Measurements from ENCODE around the gene SDHAF1. TPM values are rescaled to one million over a fixed set of nuclear protein-coding genes. Genes with fewer than 3 reads are reported as not detected.
"Not testable (repeated sequence)": the region's sequence is repeated elsewhere in the genome, so short reads cannot be mapped to it uniquely, and the experiment has no call there.

Gene SDHAF1
- total RNA-seq (2014; rRNA removed; shearing (Covaris generic)): 13.3 and 14.1 TPM in 2 replicates
- 30.5 and 39.4 TPM in 2 replicates for polyA plus RNA-seq (2015; cell fraction: cytosol; rRNA removed)
- polyA plus RNA-seq (2015; cell fraction: nucleus; rRNA removed): 14.8 and 20.7 TPM in 2 replicates

GRCh38 chr19:35995048-35995993 lies at the start of gene SDHAF1:
SDHAF1 (plus strand) TSS chr19:35995188; CDS start chr19:35995275, 87 bp downstream.
- in situ Hi-C loops (cut with HindIII; ENCODE audit: low pct_unique_long_range_greater_than_20kb, low sequenced_read_pairs): no loop called here
- peak; percentile 93 for DNase-seq (ENCODE audit: low read depth, low spot score)

GRCh38 chr19:35946203-35946602 lies 48.8 kb upstream of the SDHAF1 start:
- in situ Hi-C loops (cut with HindIII; ENCODE audit: low pct_unique_long_range_greater_than_20kb, low sequenced_read_pairs): no loop called here
- no peak for DNase-seq (ENCODE audit: low read depth, low spot score)

GRCh38 chr19:35949131-35949530 lies 45.9 kb upstream of the SDHAF1 start:
- in situ Hi-C loops (cut with HindIII; ENCODE audit: low pct_unique_long_range_greater_than_20kb, low sequenced_read_pairs): no loop called here
- no peak for DNase-seq (ENCODE audit: low read depth, low spot score)

GRCh38 chr19:35955881-35956634 lies 38.9 kb upstream of the SDHAF1 start:
- in situ Hi-C loops (cut with HindIII; ENCODE audit: low pct_unique_long_range_greater_than_20kb, low sequenced_read_pairs): no loop called here
- DNase-seq (ENCODE audit: low read depth, low spot score): no peak

- in situ Hi-C loops (cut with HindIII; ENCODE audit: low pct_unique_long_range_greater_than_20kb, low sequenced_read_pairs); DNase-seq (ENCODE audit: low read depth, low spot score): not testable (repeated sequence)
Observed at GRCh38 chr19:35957411-35957810, 37.6 kb upstream of the SDHAF1 start.

GRCh38 chr19:35958660-35959039 lies 36.3 kb upstream of the SDHAF1 start:
- DNase-seq (ENCODE audit: low read depth, low spot score): no peak
- in situ Hi-C loops (cut with HindIII; ENCODE audit: low pct_unique_long_range_greater_than_20kb, low sequenced_read_pairs): no loop called here

- in situ Hi-C loops (cut with HindIII; ENCODE audit: low pct_unique_long_range_greater_than_20kb, low sequenced_read_pairs): no loop called here
- DNase-seq (ENCODE audit: low read depth, low spot score): no peak
Observed at GRCh38 chr19:35959040-35959967, 35.7 kb upstream of the SDHAF1 start.

GRCh38 chr19:35959968-35960320 lies 35.0 kb upstream of the SDHAF1 start:
- no peak for DNase-seq (ENCODE audit: low read depth, low spot score)
- in situ Hi-C loops (cut with HindIII; ENCODE audit: low pct_unique_long_range_greater_than_20kb, low sequenced_read_pairs): no loop called here

- in situ Hi-C loops (cut with HindIII; ENCODE audit: low pct_unique_long_range_greater_than_20kb, low sequenced_read_pairs): no loop called here
- DNase-seq (ENCODE audit: low read depth, low spot score): no peak
Observed at GRCh38 chr19:35960432-35960972, 34.5 kb upstream of the SDHAF1 start.

GRCh38 chr19:35963514-35963913 lies 31.5 kb upstream of the SDHAF1 start:
- in situ Hi-C loops (cut with HindIII; ENCODE audit: low pct_unique_long_range_greater_than_20kb, low sequenced_read_pairs): no loop called here
- DNase-seq (ENCODE audit: low read depth, low spot score): peak; percentile 52

GRCh38 chr19:35966771-35967170 lies 28.2 kb upstream of the SDHAF1 start:
- in situ Hi-C loops (cut with HindIII; ENCODE audit: low pct_unique_long_range_greater_than_20kb, low sequenced_read_pairs): no loop called here
- DNase-seq (ENCODE audit: low read depth, low spot score): no peak

- DNase-seq (ENCODE audit: low read depth, low spot score): peak; percentile 25
- in situ Hi-C loops (cut with HindIII; ENCODE audit: low pct_unique_long_range_greater_than_20kb, low sequenced_read_pairs): no loop called here
Observed at GRCh38 chr19:35973487-35973886, 21.5 kb upstream of the SDHAF1 start.

- no peak for DNase-seq (ENCODE audit: low read depth, low spot score)
- in situ Hi-C loops (cut with HindIII; ENCODE audit: low pct_unique_long_range_greater_than_20kb, low sequenced_read_pairs): no loop called here
Observed at GRCh38 chr19:35975608-35976214, 19.3 kb upstream of the SDHAF1 start.

- DNase-seq (ENCODE audit: low read depth, low spot score): peak; percentile 34
- in situ Hi-C loops (cut with HindIII; ENCODE audit: low pct_unique_long_range_greater_than_20kb, low sequenced_read_pairs): no loop called here
Observed at GRCh38 chr19:35977446-35978222, 17.4 kb upstream of the SDHAF1 start.

GRCh38 chr19:35978271-35978670 lies 16.7 kb upstream of the SDHAF1 start:
- no peak for DNase-seq (ENCODE audit: low read depth, low spot score)
- in situ Hi-C loops (cut with HindIII; ENCODE audit: low pct_unique_long_range_greater_than_20kb, low sequenced_read_pairs): no loop called here

- DNase-seq (ENCODE audit: low read depth, low spot score): no peak
- in situ Hi-C loops (cut with HindIII; ENCODE audit: low pct_unique_long_range_greater_than_20kb, low sequenced_read_pairs): no loop called here
Observed at GRCh38 chr19:35978832-35979365, 16.1 kb upstream of the SDHAF1 start.

All from SK-MEL-5 (cell line).